Naive thymus-derived CD4-positive, alpha-beta T cell (primary cell): ENCODE data around the gene C2CD4C. TPM values are rescaled to one million over a fixed set of nuclear protein-coding genes. Genes with fewer than 3 reads are reported as not detected.
A peak's percentile ranks its signal among the peaks of the same experiment; 100 is the strongest.
"Not testable (repeated sequence)": the region's sequence is repeated elsewhere in the genome, so short reads cannot be mapped to it uniquely, and the experiment has no call there.

Source experiments
- ATAC-seq: fragments of 150-1000 bp; cut with Tn5 transposase; 2 replicates; pipeline ENCODE4 v1.10.0; 2021; ENCODE audit warnings: mild to moderate bottlenecking, moderate library complexity
- CTCF ChIA-PET: fragments of 350-600 bp; sonication (Branson Sonifier 250); formaldehyde crosslinking; loops from one replicate; lab custom pipeline; 2021; ENCODE audit warnings: antibody characterized with exemption; lab: Charles Lee
- POLR2A ChIA-PET: fragments of 350-600 bp; sonication (Branson Sonifier 250); formaldehyde crosslinking; loops from one replicate; lab custom pipeline; 2021; ENCODE audit warnings: antibody characterized with exemption, inconsistent platforms; lab: Charles Lee
- DNase-seq, 9 donors: peaks; one replicate each; pipeline versions ENCODE4 v3.0.0 to v3.0.0-alpha.2; 2020 to 2022; ENCODE audit warnings: mixed read lengths in 1 of 9
- H3K27ac ChIP-seq: one replicate; pipeline ENCODE4 v1.7.0; 2013; ENCODE audit warnings: mild to moderate bottlenecking, low read depth, low read length, moderate library complexity
- H3K27me3 ChIP-seq, 2 donors: one replicate each; pipeline ENCODE4 v1.7.0; 2013; ENCODE audit warnings: low read length in 2 of 2, mild to moderate bottlenecking in 2 of 2, moderate library complexity in 2 of 2; ENCODE audit not compliant: control insufficient read depth in 2 of 2, insufficient read depth in 2 of 2
- H3K36me3 ChIP-seq, 3 experiments: 1 replicate in 2 of 3; 2 replicates in 1 of 3; pipeline ENCODE4 v1.7.0; 2013; ENCODE audit warnings: low read length in 3 of 3, mild to moderate bottlenecking in 3 of 3, moderate library complexity in 1 of 3; ENCODE audit not compliant: insufficient read depth in 3 of 3, control insufficient read depth in 2 of 3
- H3K4me1 ChIP-seq, 2 donors: one replicate each; pipeline ENCODE4 v1.7.0; 2013; ENCODE audit warnings: low read length in 2 of 2, mild to moderate bottlenecking in 2 of 2, moderate library complexity in 1 of 2; ENCODE audit not compliant: control insufficient read depth in 2 of 2, insufficient read depth in 2 of 2
- H3K4me3 ChIP-seq: 2 replicates; pipeline ENCODE4 v1.7.0; 2013; ENCODE audit warnings: mild to moderate bottlenecking, low read length
- H3K9me3 ChIP-seq, 3 experiments: 1 replicate in 2 of 3; 2 replicates in 1 of 3; pipeline ENCODE4 v1.7.0; 2013; ENCODE audit warnings: low read length in 3 of 3; ENCODE audit not compliant: control insufficient read depth in 2 of 3
- H3K27ac Mint-ChIP-seq, 9 donors: one replicate each; pipeline ENCODE4 v1.8.0; 2020 to 2022; ENCODE audit warnings: mixed read lengths in 9 of 9, mild to moderate bottlenecking in 8 of 9, moderate library complexity in 5 of 9, inconsistent platforms in 2 of 9
- H3K27me3 Mint-ChIP-seq, 5 donors: one replicate each; pipeline ENCODE4 v1.8.0; 2021 to 2022; ENCODE audit warnings: mixed read lengths in 5 of 5, mild to moderate bottlenecking in 1 of 5
- H3K36me3 Mint-ChIP-seq, 5 donors: one replicate each; pipeline ENCODE4 v1.8.0; 2020 to 2022; ENCODE audit warnings: mixed read lengths in 5 of 5, mild to moderate bottlenecking in 3 of 5, inconsistent platforms in 1 of 5
- H3K4me1 Mint-ChIP-seq, 7 donors: one replicate each; pipeline ENCODE4 v1.8.0; 2020 to 2022; ENCODE audit warnings: mixed read lengths in 7 of 7, mild to moderate bottlenecking in 3 of 7, inconsistent platforms in 1 of 7
- H3K4me3 Mint-ChIP-seq, 10 donors: one replicate each; pipeline ENCODE4 v1.8.0; 2020 to 2022; ENCODE audit warnings: mild to moderate bottlenecking in 10 of 10, mixed read lengths in 10 of 10, moderate library complexity in 6 of 10, inconsistent platforms in 2 of 10
- H3K9me3 Mint-ChIP-seq, 11 donors: one replicate each; pipeline ENCODE4 v1.8.0; 2020 to 2022; ENCODE audit warnings: mixed read lengths in 11 of 11, mild to moderate bottlenecking in 4 of 11, inconsistent platforms in 1 of 11, moderate library complexity in 1 of 11
- intact Hi-C, 2 donors: fragments of 100-400 bp; cut with micrococcal nuclease; formaldehyde crosslinking; loops; one replicate each; pipeline ENCODE4 v1.15.1; 2023
- polyA plus RNA-seq, 2 donors: library from polyadenylated mRNA; unstranded; fragments of 300-500 nt; fragmentation: Illumina TruSeq; gene quantifications; one replicate each; pipeline ENCODE4 v1.2.3, GENCODE V29; 2021
- total RNA-seq, 6 experiments: library from RNA in 5 of 6; stranded (reverse) in 5 of 6; gene quantifications; 1 replicate in 5 of 6; 2 replicates in 1 of 6; pipeline ENCODE4 v1.2.3 and lab custom pipeline; 2021 to 2026

Gene C2CD4C
- total and polyA plus RNA-seq, 7 experiments from 2014 or later, result not detected

DNA sequence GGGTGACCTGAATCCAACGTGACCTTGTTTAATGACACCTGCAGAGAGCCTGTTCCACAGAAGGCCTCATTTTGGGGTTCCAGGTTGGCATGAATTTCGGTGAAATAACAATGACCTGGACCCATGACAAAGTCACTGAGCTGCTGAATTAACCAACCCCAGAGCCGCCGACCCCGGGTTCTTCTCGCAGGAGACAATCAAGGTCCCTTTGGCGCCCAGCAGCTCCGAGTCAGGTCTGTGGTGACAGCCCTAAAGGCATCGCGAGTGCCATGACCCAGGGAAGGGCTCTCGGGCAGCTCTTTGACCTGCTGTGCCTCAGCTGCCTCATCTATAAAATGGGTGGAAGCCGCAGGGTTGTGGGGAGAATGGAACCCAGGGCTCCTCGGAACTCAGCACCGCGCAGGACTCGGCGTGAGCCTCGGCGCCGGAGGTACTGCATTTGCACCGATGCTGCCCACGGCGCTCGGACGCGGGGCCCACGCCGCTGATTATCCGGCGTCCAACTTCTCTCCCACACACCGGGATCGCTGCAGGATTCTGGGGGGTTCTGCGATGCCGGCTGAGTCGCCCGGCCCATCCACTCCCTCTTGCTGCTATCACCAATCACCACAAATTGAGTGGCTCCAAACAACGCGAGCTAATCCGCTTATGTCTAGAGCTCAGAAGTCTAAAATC lies 46.2 kb upstream of the C2CD4C start:
- DNase-seq (no peak), ATAC-seq (no peak)
- H3K27me3 Mint-ChIP-seq, result peaks cover 0 to 10% (median 5%) of the 10 kb centered on the region in 5 donors
- no peaks in the 10 kb centered on the region for H3K36me3 ChIP-seq
- no peak overlapping the region for H3K4me3 Mint-ChIP-seq
- no peak overlapping the region for H3K27ac ChIP-seq
- H3K27ac Mint-ChIP-seq, result no peak overlapping the region
- no peak overlapping the region for H3K4me3 ChIP-seq
- peaks cover 0 to 1% (median 0%) of the 10 kb centered on the region in 5 donors for H3K36me3 Mint-ChIP-seq
- peaks cover 0 to 11% (median 0%) of the 10 kb centered on the region in 11 donors for H3K9me3 Mint-ChIP-seq
- ChIA-PET POLR2A (no interaction called here), CTCF (no interaction called here)
- H3K4me1 ChIP-seq, result no peaks in the 10 kb centered on the region
- intact Hi-C loops, result no loop called here
- H3K9me3 ChIP-seq, result no peaks in the 10 kb centered on the region
- H3K27me3 ChIP-seq, result peaks cover 0 to 6% of the 10 kb centered on the region in 2 donors
- H3K4me1 Mint-ChIP-seq, result peaks cover 0 to 5% (median 5%) of the 10 kb centered on the region in 7 donors

DNA sequence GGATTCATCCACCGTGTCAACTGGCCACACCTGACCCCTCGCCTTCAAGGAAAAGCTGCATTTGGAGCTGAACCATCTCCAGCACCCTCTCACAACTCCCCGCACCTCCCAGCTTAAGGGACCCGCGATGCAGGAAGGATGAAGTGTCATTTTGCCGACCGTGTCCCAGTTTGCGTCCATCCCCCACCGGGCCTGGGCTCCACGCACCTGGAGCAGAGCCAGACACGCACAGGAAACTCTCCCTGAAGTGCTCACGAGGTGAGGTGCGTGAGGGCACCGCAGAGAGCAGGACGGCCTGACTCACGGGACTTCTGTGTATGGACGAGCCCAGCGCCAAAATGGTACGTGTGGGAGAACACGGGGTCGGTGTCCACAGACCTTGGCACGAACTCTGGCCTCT lies 44.7 kb upstream of the C2CD4C start:
- DNase-seq (no peak), ATAC-seq (no peak)
- Mint-ChIP-seq H3K9me3 (peaks cover 0 to 11% (median 0%) of the 10 kb centered on the region in 11 donors), H3K4me1 (no peaks in the 10 kb centered on the region), H3K36me3 (peaks cover 0 to 1% (median 0%) of the 10 kb centered on the region in 5 donors), H3K4me3 (no peak overlapping the region), H3K27me3 (peaks cover 0 to 10% (median 0%) of the 10 kb centered on the region in 5 donors), H3K27ac (no peak overlapping the region)
- Histone ChIP-seq H3K27ac (no peak overlapping the region), H3K9me3 (no peaks in the 10 kb centered on the region), H3K36me3 (no peaks in the 10 kb centered on the region), H3K27me3 (no peaks in the 10 kb centered on the region), H3K4me1 (no peaks in the 10 kb centered on the region), H3K4me3 (no peak overlapping the region)
- intact Hi-C loops, result no loop called here
- ChIA-PET CTCF (no interaction called here), POLR2A (no interaction called here)

DNA sequence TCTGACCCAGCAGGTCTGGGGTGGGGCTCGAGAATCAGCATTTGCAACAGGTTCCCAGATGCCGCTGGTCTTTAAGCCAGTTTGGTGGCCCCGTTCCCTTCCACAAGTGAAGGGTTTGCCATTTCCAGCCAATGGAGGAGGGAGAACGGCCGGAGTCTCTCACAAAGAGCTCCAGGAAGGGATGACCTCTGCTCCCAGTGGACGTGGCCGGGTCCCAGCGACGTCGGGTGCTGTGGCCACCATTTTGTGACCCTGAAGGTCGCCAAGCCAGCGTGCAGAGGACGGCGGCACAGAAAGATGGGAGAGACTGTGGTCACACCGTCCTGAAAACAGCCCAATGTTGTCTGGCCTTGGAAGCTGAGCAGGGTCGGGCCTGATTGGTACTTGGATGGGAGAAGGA lies 43.9 kb upstream of the C2CD4C start:
- ATAC-seq (no peak), DNase-seq (no peak)
- H3K9me3 Mint-ChIP-seq, result peaks cover 0 to 11% (median 0%) of the 10 kb centered on the region in 11 donors
- H3K36me3 ChIP-seq, result no peaks in the 10 kb centered on the region
- peaks cover 0 to 1% (median 0%) of the 10 kb centered on the region in 5 donors for H3K36me3 Mint-ChIP-seq
- no peaks in the 10 kb centered on the region for H3K27me3 ChIP-seq
- POLR2A ChIA-PET, result no interaction called here
- no peak overlapping the region for H3K4me3 ChIP-seq
- no peak overlapping the region for H3K27ac ChIP-seq
- no peaks in the 10 kb centered on the region for H3K4me1 ChIP-seq
- intact Hi-C loops, result no loop called here
- CTCF ChIA-PET, result no interaction called here
- no peaks in the 10 kb centered on the region for H3K9me3 ChIP-seq
- H3K4me1 Mint-ChIP-seq, result no peaks in the 10 kb centered on the region
- no peak overlapping the region for H3K4me3 Mint-ChIP-seq
- H3K27me3 Mint-ChIP-seq, result peaks cover 0 to 10% (median 0%) of the 10 kb centered on the region in 5 donors
- H3K27ac Mint-ChIP-seq, result no peak overlapping the region

DNA sequence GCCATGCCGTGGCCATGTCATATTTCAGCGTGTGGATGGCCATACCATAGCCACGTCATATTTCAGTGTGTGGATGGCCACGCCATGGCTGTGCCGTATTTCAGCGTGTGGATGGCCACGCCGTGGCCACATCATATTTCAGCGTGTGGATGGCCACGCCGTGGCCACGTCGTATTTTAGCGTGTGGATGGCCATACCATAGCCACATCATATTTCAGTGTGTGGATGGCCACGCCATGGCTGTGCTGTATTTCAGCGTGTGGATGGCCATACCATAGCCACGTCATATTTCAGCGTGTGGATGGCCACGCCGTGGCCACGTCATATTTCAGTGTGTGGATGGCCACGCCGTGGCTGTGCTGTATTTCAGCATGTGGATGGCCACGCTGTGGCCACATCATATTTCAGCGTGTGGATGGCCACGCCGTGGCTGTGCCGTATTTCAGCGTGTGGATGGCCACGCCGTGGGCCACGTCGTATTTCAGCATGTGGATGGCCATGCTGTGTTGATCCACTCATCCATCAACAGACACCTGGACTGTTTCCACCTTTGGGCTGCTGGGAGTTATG lies 42.0 kb upstream of the C2CD4C start:
- intact Hi-C loops, H3K4me3 Mint-ChIP-seq, H3K36me3 ChIP-seq, ATAC-seq, POLR2A ChIA-PET, H3K9me3 ChIP-seq, H3K4me3 ChIP-seq, H3K27me3 Mint-ChIP-seq, CTCF ChIA-PET, H3K36me3 Mint-ChIP-seq, H3K27ac ChIP-seq, H3K27me3 ChIP-seq, DNase-seq, H3K27ac Mint-ChIP-seq, H3K4me1 Mint-ChIP-seq, H3K4me1 ChIP-seq: not testable (repeated sequence)
- H3K9me3 Mint-ChIP-seq, result peaks cover 0 to 11% (median 0%) of the 10 kb centered on the region in 11 donors

DNA sequence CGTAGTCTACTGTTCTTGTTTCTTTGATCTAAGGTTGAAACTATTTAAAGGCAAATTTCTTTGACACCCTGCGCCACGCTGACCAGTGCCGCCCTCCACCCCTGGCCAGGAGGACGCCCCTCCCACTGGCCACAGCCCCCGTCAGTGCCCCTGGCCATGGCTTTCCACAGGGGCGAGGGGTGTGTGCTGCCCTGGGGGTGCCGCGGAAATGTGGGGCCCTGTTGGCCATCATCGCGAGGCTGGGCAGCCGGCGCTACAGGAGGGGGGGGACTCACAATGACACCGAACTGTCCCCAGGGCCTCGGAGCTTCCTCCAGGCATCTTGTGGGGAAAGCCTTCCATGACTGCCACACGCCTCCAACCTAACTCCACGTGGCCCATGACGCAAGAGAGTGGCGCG lies 41.0 kb upstream of the C2CD4C start:
- no peak overlapping the region for H3K4me3 Mint-ChIP-seq
- H3K36me3 Mint-ChIP-seq, result peaks cover 0 to 1% (median 0%) of the 10 kb centered on the region in 5 donors
- H3K4me3 ChIP-seq, result no peak overlapping the region
- intact Hi-C loops, result no loop called here
- H3K9me3 ChIP-seq, result no peaks in the 10 kb centered on the region
- no peak overlapping the region for H3K27ac ChIP-seq
- H3K27me3 Mint-ChIP-seq, result no peaks in the 10 kb centered on the region
- H3K27me3 ChIP-seq, result no peaks in the 10 kb centered on the region
- H3K9me3 Mint-ChIP-seq, result peaks cover 0 to 11% (median 0%) of the 10 kb centered on the region in 11 donors
- ChIA-PET POLR2A (no interaction called here), CTCF (no interaction called here)
- H3K27ac Mint-ChIP-seq, result no peak overlapping the region
- H3K36me3 ChIP-seq, result no peaks in the 10 kb centered on the region
- no peaks in the 10 kb centered on the region for H3K4me1 ChIP-seq
- ATAC-seq (no peak), DNase-seq (no peak)
- no peaks in the 10 kb centered on the region for H3K4me1 Mint-ChIP-seq

DNA sequence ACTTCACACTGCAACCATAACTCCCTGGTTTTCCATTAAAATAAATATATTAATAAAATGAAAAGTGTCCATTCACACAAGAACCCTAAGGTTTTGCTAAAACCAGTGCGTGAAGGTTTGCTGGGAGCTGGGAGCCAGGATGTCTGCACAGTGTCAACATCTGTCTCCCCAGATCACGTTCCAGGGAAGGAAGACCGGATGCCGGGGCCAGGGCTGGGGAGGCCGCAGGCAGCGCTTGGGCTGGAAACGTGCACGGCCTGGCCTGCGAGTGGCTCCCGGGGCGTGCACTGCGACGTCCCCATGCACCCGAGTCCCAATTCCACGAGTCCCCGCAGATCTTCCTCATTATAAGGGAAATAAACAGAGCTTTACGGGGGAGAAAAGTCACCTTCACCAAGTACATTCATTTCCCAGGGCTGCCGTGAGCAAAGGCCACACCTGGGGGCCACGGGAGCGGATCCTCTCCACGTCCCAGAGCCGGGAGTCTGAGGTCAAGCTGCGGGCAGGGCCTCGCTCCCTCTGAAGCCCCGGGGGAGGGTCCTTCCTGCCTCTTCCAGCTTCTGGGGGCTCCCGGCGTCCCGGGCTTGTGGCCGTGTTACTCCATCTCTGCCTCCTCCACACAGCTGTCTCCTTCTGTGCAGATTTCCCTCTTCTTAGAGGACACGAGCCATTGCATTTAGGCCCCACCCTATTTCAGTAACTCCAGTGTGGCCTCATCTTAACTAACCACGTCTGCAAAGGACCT lies 39.0 kb upstream of the C2CD4C start:
- H3K36me3 Mint-ChIP-seq, result peaks cover 0 to 1% (median 0%) of the 10 kb centered on the region in 5 donors
- no peaks in the 10 kb centered on the region for H3K9me3 ChIP-seq
- no peaks in the 10 kb centered on the region for H3K36me3 ChIP-seq
- H3K27ac Mint-ChIP-seq, result peak overlapping the region in 1 of 9 donors; percentile 36
- H3K27me3 Mint-ChIP-seq, result no peaks in the 10 kb centered on the region
- no peaks in the 10 kb centered on the region for H3K4me1 Mint-ChIP-seq
- CTCF ChIA-PET, result no interaction called here
- ATAC-seq (no peak), DNase-seq (no peak)
- H3K4me3 ChIP-seq, result no peak overlapping the region
- no peak overlapping the region for H3K4me3 Mint-ChIP-seq
- H3K9me3 Mint-ChIP-seq, result peaks cover 0 to 22% (median 0%) of the 10 kb centered on the region in 11 donors
- intact Hi-C loops, result no loop called here
- POLR2A ChIA-PET, result no interaction called here
- no peaks in the 10 kb centered on the region for H3K4me1 ChIP-seq
- H3K27me3 ChIP-seq, result no peaks in the 10 kb centered on the region
- H3K27ac ChIP-seq, result no peak overlapping the region
